GM11168 (cell line): Measurements from ENCODE around the gene BMP8A.

ENCODE experiments used
- in situ Hi-C: fragments of 300-500 bp; cut with MboI; formaldehyde crosslinking; loops from one replicate; pipeline ENCODE4 v1.12.0; 2022; ENCODE audit warnings: low sequenced_read_pairs; ENCODE audit not compliant: unreplicated experiment

Gene BMP8A

DNA sequence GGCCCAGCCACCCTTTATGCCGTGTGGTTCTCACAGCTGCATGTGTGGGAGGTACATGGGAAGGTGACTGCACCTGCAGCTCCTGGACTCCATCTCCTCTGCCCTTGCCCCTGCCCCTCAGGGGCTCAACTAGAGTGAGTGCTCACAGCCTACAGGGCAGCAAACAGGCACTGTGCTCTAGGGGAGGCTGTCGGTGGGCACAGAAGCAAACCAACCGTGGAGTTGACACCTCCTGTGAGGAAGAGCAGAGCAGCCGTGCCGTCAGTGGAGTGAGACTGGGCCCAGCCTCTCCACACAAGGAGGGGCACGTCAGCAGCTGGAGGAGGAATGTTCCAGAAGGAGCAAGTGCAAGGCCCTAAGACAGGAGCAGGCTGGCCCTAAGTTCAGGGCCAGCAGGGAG, 32.7 kb downstream of the BMP8A start:
- in situ Hi-C loops = no loop called here

DNA sequence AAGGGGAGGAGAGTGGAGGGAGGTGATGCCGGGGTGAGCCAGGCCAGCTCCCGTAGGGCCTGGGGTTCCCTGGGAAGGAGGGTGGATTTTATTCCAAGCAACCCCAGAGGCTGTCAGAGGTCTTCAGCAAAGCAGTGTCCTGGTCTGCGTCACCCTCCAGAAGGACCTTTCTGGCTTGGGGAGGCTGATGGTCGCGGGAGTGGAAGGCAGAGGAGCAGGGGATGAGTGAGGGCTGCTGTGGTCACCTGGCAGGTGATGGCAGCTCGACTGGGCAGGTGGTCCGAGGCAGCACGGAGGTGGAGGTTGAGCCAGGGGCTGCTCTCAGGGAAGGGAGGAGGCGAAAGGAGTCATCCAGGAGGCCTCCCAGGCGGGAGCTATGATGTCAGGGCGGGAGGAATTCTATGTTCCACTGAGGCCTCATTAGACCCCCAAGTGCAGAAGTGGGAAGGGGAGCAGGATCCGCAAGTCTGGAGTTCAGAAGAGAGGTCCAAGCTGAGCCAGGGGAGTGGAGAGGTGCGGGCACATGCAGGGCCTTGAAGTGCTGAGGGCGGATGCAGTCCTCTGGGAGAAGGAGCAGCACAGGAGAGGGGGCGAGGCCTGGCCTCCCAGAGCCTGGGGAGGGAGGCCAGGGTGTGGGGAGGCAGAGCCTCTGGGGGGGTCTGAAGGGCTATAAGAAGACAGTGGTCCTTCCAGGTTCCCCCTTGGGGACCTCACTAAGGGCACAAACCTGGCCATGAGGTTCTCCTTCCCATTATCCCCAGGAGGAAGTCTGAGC, 33.3 kb downstream of the BMP8A start:
- in situ Hi-C loops = loop anchor here (25.0 kb wide), 1 partner anchor 412 kb away; no protein-coding TSS in a partner anchor

DNA sequence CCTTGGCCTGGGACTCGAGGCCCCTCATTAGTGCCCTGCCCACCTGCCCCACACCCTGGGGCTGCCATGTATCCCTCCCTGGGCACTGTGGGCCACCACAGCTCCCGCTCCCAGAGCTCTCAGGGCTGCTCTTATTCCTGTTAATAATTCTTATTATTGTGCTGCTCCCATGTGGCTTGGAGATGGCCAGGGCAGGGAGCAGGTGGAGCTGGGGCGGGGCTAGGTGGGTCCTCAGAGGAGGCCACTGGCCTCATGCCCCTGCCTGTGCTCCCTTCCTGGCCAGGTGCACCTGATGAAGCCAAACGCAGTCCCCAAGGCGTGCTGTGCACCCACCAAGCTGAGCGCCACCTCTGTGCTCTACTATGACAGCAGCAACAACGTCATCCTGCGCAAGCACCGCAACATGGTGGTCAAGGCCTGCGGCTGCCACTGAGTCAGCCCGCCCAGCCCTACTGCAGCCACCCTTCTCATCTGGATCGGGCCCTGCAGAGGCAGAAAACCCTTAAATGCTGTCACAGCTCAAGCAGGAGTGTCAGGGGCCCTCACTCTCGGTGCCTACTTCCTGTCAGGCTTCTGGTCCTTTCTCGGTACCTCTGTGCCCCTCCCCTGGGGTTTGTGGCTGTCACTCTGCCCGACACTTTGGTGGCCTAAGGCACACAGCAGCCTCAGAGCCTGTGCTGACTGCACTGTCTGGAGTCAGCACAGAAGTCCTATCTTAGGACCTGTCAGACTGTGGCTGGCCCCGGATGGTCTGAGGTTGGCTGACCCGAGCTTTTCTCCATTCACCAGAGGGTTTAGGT, 34.1 kb downstream of the BMP8A start:
- in situ Hi-C loops = loop anchor here (25.0 kb wide), 1 partner anchor 413 kb away; no protein-coding TSS in a partner anchor

DNA sequence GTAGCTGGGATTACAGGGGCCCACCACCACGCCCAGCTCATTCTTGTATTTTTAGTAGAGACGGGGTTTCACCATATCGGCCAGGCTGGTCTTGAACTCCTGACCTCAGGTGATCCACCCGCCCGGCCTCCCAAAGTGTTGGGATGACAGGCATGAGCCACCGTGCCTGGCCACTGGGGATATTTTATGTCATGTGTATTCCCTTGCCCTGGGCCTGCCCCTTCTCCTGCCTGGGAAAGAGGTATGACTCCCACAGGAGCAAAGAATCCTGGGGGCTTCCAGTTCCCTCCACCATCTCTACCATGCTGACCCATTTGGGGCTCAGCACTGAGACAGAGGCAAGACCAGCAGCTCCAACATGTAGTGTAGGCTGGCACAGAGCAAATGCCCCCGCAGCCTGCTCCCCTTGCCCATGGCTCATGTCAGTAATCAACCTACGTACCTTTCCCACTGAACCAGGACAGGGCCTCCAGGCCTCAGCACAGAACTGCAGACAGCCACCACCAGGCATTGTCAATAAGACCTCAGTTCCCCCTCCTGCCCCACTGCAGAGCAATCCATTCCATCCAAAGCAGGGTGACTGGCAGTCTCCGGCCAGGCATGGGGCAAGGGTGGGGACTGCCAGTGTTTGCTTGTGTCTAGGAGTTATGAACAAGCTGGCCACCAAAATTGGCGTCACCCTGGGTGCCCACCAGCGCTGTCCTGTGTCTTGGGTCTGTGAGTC, 35.2 kb downstream of the BMP8A start:
- in situ Hi-C loops = loop anchor here (25.0 kb wide), 1 partner anchor 414 kb away; no protein-coding TSS in a partner anchor

DNA sequence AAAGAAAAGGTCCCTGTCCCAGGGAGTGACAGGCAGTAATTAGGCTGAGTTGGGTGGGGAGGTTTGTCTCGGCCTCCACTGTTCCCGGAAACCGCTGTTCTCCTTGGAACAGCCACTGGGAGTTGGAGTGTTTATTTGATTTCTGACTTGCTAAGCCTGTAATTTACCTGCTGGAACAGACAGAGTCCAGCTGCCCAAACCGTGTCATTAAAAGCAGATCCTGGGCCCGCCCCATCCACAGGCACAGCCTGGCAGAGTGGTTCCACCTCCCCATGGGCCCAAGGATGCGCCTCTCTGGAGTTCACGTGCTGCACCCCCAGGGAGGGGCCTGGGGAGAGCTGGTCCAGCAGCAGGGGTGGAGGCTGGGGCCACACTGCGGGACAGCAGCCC, 35.7 kb downstream of the BMP8A start:
- in situ Hi-C loops = loop anchor here (25.0 kb wide), 1 partner anchor 415 kb away; no protein-coding TSS in a partner anchor

DNA sequence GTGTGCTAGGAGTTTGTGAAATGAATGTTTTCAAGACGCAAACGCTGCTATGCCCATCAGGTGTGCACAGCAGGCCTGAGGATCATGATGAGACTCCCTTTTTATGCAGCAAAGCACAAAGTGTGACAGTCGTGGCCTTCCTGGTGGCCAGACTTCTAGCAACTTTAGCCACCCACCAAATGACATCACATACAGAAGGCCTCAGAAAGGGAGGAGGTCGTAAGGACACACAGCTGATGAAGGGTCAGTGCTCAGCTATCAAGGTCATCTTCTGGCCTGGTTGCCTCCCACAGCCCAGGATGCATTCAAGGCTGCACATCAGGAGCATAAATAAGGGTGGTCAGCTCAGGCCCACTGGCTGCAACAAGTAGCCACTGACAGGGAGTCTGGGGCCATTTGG, 36.6 kb downstream of the BMP8A start:
- in situ Hi-C loops = loop anchor here (25.0 kb wide), 1 partner anchor 416 kb away; no protein-coding TSS in a partner anchor

DNA sequence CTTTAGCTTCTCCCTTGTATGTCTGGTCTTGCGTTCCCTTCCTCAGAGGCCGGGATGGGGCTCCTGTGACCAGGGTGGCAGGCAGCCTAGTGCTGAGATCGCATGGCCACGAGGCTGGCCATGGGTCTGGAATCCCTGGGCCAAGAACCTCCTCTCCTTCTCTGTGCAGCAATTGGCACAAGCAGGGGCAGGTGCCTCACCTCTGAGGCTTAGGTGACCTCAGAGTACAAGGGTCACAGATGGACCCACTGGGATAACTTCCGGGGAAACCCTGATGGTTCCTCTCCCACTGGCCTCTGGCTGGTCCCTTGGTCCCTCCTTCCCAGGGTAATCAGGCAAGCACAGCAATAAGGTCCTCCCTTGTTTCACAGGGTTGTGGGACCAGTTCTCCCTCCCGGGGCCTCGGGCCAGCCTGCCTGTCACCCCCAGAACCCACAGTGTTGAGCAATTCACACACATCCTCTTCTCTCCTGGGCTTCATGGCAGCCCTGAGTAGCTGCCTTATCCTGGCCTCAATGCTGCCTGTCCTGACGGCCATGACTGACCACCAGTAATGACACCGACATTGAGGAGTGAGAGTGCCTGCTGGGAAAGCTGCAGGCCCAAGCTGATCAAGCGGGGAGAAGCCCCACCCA, 38.6 kb downstream of the BMP8A start:
- in situ Hi-C loops = loop anchor here (25.0 kb wide), 1 partner anchor 418 kb away; no protein-coding TSS in a partner anchor

DNA sequence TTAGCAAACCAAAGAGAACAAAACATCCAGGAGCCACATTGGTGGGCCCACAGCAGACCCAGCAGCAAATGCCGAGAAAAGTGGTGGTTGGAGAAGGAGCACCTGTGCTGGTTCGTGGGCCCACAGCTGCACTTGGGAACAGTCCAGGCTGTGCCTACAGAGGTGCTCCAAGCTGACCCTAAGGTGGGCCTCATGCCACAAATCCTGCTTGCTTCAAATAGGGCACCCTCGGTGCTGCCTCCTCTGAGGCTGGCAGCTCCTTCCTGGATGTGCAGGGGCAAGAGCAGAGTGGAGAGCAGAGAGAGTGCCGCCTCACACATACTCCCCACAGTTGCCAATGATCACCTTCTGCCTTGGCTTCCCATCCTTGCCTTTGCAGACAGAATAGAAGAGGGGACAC, 40.1 kb downstream of the BMP8A start:
- in situ Hi-C loops = loop anchor here (25.0 kb wide), 1 partner anchor 419 kb away; no protein-coding TSS in a partner anchor

DNA sequence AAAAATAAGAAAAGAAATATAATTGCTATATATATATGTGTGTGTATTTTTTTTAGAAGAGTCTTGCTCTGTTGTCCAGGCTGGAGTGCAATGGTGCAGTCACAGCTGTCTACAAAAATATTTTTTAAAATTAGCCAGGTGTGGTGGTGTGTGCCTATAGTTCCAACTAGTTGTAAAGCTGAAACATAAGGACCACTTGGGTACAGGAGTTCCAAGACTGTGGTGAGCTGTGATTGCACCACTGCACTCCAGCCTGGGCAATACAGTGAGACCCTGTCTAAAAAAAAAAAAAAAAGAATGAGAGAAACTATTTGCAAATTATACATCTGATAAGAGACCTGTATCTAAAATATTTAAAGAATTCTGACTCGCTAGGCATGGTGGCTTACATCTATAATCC, 42.0 kb downstream of the BMP8A start:
- in situ Hi-C loops = loop anchor here (25.0 kb wide), 1 partner anchor 421 kb away; no protein-coding TSS in a partner anchor

DNA sequence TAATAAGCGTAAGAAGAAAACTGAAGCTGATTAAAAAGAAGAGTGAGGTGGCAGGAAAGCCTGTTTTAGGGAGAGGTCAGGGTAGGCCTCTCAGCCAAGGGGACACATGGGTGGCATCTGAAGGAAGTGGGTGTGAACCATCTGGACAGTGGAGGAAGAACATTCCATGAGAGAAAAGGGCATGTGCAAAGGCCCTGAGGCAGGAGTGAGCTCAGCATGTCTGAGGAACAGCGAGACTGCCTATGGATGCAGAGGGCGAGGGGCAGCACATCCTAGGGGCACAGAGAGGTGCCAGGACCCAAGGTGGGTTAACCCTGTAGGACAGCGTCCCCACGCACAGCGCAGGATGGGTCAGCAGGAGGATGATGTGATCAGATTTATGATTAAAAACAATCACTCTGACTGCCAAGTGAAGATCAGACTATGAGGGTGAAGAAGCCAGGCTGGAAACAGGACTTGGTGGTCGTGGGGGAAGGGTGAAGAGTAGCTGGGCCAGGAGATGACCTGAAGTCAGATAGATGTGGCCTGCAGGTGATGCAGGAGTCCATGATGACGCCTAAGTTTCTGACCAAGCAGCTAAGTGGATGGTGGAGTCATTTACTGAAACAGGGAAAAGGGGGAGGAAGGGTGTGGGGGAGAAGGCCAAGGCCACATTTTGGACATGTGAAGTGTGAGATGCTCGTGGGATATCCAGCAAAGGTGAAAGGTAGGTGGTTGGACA, 47.3 kb downstream of the BMP8A start:
- in situ Hi-C loops = loop anchor here (25.0 kb wide), 1 partner anchor 426 kb away; no protein-coding TSS in a partner anchor

DNA sequence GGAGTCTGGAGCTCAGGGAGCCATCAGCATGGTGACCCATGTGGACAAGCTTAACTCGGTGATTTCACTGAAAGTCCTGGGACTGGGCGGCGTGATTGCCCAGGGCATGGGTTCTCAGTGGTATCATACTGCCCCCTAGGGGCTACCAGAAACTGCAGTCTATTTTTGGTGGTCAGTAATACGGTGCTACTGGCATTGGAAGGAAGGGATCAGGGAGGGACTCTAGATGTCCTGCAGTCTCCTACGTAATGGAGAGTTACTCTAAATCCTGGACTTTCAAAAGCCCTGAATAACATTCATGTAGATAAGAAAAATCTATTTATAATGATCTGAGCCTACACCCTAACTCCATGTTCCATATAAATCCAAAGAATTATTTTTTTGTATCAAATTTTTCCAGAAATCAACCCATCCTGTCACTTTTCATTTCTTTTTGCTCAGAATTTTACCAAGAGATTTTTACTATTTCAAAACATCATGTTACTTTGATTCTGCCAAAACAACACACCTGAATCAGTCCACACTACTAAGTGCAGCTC, 47.9 kb downstream of the BMP8A start:
- in situ Hi-C loops = loop anchor here (25.0 kb wide), 1 partner anchor 427 kb away; no protein-coding TSS in a partner anchor

DNA sequence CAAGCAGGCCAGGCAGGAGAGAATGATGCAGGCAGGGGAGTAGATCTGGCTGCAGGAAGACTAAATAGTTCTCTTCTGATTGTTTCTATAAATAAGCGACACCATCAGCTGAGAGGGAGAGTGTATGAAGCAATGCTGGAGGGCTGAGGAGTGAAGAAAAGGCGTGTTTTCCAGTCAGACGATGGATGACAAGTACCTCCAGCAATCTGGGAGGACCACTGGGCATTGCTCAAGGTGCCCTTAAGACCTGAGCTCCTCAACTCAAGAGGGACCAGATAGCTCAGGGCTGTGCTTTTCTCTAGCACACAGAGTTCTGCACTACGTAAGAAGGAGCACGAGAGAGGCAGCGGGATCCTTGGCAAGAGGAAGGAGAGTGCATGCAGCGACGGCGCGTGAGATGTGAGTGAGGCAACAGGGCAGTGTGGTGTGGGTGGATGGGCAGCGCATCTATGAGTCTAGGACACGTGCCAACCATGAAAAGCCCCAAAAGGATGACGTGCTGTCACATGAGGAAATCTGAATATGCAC, 49.1 kb downstream of the BMP8A start:
- in situ Hi-C loops = loop anchor here (5.0 to 25.0 kb wide), 2 partner anchors 78 to 428 kb away; no protein-coding TSS in a partner anchor

DNA sequence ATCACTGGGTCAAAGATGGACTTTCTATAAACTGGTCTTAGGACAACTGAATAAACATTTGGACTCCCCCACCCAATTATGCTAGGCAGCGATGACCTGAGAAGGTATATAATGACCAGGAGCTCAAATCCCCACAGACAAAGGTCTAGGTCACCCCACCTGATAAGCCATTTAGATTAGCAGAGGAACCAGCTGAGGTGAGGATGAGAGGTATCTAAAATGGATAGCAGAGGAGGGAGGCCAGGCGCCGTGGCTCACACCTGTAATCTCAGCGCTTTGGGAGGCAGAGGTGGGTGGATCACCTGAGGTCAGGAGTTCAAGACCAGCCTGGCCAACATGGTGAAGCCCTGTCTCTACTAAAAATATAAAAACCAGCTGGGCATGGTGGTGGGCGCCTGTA, 51.5 kb downstream of the BMP8A start:
- in situ Hi-C loops = loop anchor here (5.0 to 25.0 kb wide), 2 partner anchors 81 to 431 kb away; no protein-coding TSS in a partner anchor

DNA sequence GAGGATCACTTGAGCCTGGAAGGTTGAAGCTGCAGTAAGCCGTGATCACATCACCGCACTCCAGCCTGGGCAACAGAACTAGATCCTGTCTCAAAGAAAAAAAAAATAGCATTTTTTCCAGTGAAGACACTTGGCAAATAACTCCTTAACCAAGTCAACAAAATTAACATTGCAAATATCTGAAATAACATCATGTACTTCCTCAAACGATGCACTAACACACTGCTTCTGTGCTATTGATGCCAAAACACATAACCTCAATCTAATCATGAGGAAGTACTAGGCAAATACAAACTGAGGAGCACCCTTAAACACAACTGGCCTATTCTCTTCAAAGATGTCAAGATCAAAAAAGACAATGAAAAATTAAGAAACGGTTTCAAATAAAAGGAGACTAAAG, 52.9 kb downstream of the BMP8A start:
- in situ Hi-C loops = loop anchor here (5.0 to 25.0 kb wide), 2 partner anchors 82 to 432 kb away; no protein-coding TSS in a partner anchor

DNA sequence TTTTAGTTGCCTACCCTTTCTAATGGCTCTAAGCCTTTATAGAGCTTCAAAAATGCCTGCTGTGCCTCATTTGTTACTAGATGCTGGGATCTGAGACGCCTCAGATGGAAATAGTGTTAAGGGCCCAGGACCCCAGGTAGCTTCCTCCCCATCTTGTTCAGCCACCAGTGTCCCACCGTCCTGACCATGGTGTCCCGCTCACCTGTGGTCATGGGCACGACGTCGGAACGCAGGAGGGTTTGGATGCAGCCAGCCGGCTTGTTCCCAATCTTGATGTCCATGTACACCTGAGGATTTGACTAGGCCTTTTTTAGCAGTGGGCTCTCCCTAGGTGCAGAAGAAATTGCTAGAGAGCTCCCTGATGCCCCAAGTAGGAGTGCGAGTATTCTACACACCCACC, 54.1 kb downstream of the BMP8A start:
- in situ Hi-C loops = loop anchor here (25.0 kb wide), 1 partner anchor 433 kb away; no protein-coding TSS in a partner anchor

DNA sequence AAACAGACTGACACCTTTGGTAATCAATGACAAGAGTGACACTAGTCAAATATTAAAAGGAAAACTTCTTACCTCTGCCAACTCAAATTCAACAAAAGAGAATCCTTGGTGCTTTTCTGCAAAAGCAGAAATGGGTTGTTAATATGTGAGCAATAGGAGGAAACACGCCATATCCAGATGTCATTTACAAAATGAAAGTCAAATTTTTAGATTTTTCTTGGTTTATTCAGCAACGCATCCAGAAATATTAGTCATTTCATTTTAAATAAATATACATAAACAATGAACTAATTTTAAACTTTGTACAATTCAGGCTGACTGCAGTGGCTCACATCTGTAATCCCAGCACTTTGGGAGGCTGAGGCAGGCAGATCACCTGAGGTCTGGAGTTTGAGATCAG, 62.8 kb downstream of the BMP8A start:
- in situ Hi-C loops = loop anchor here (5.0 kb wide), 1 partner anchor 187 kb away; no protein-coding TSS in a partner anchor

DNA sequence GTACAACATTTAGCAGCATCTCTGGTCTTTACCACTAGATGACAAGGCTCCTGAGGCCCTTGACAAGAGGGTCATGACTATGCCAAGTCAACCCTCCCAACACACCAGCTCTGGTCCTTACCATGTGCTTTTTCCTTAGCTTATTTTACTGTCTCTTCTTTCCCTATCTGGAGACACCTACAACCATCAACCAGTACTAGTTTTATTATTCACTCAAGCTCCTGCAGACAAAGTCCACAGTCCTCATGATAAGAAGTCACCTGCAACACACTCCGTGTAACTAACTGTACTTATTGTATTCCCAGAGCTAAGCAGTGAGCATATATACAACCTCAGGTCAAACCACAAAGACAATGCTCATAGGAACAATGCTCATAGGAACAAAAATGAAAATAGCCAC, 69.8 kb downstream of the BMP8A start:
- in situ Hi-C loops = no loop called here

DNA sequence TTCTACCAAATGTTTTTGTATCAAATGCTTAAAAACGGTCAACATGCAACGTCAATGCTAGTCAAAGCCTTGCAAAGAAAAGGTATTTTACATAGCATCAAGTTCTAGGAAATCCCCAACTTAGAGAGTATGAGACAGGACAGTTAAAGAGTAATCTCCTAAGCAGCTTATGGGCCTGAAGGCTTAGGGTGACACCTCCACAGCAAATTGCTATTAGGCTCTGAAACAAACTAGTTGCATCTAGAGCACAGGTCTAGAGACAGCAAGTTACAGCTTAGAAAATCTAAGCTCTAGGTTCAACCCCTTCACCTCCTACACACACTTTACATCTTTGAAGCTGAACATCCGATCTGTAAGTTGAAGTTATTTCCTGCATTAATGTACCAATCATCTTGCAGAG, 71.5 kb downstream of the BMP8A start:
- in situ Hi-C loops = no loop called here
